ENCODE results near the gene CBLB. TPM values are rescaled to one million over a fixed set of nuclear protein-coding genes. Genes with fewer than 3 reads are reported as not detected.
A peak's percentile ranks its signal among the peaks of the same experiment; 100 is the strongest.

CBLB gene
- total and polyA plus RNA-seq, 2 experiments from 2014 or later = 20.5 to 47.7 TPM

- Mint-ChIP-seq H3K4me1 (peaks cover 28% of the 10 kb centered on the region), H3K27me3 (ENCODE audit: insufficient read depth, low read depth, poor library complexity) (peaks cover 2% of the 10 kb centered on the region), H3K27ac (peak overlapping the region; percentile 99; the same call in 1 of the 2 replicates), H3K36me3 (ENCODE audit: low read depth) (peaks cover 3% of the 10 kb centered on the region; the same call in 1 of the 3 replicates), H3K9me3 (no peaks in the 10 kb centered on the region), H3K4me3 (peak overlapping the region; percentile 99)
- Histone ChIP-seq H3K9me2 (ENCODE audit: insufficient read depth) (no peaks in the 10 kb centered on the region), H3F3A (replicated peaks; ENCODE audit: low read depth) (no peaks in the 10 kb centered on the region), H3K79me2 (replicated peaks; ENCODE audit: insufficient read depth) (peaks cover 31% of the 10 kb centered on the region), H3K4me3 (peak overlapping the region; percentile 80), H3K27ac (ENCODE audit: low read depth) (peak overlapping the region; percentile 17; the same call in 1 of the 2 replicates), H2AFZ (peak overlapping the region; percentile 6; the same call in 1 of the 2 replicates), H3K36me3 (ENCODE audit: insufficient read depth) (no peaks in the 10 kb centered on the region), H4K20me1 (replicated peaks; ENCODE audit: insufficient read depth) (no peaks in the 10 kb centered on the region), H3K4me2 (peak overlapping the region; percentile 65), H3K27me3 (ENCODE audit: insufficient read depth) (no peaks in the 10 kb centered on the region), H3K4me1 (ENCODE audit: insufficient read depth) (peaks cover 20% of the 10 kb centered on the region)
- ATAC-seq = no peak
- DNase-seq (ENCODE audit: low spot score) = no peak
- TF ChIP-seq EZH2 (IDR thresholded peaks at IDR 0.05; ENCODE audit: low read depth, unreplicated experiment) = no peak
- TF ChIP-seq CTCF (conservative IDR thresholded peaks at IDR 0.05; ENCODE audit: low read depth in 2 of 2) = no peak
- TF ChIP-seq POLR2AphosphoS5 (IDR thresholded peaks at IDR 0.05; ENCODE audit: low read depth) = no peak
- no peak for TF ChIP-seq ETS1 (IDR thresholded peaks at IDR 0.05)
- TF ChIP-seq EZH2phosphoT487 (IDR thresholded peaks at IDR 0.05; ENCODE audit: unreplicated experiment) = no peak
- TF ChIP-seq ZNF331 (CRISPR knock-in tag; IDR thresholded peaks at IDR 0.05; ENCODE audit: low read depth) = no peak
- TF ChIP-seq JUNB (IDR thresholded peaks at IDR 0.05; ENCODE audit: unreplicated experiment) = no peak
- TF ChIP-seq STAT1 (IDR thresholded peaks at IDR 0.05; ENCODE audit: unreplicated experiment) = no peak
- no peak for TF ChIP-seq ZNF114 (CRISPR knock-in tag; IDR thresholded peaks at IDR 0.05)
- TF ChIP-seq ZNF462 (CRISPR knock-in tag; IDR thresholded peaks at IDR 0.05) = no peak
- no peak for TF ChIP-seq CREB1 (CRISPR knock-in tag; IDR thresholded peaks at IDR 0.05; ENCODE audit: low read depth)
- no peak for TF ChIP-seq NANOG (IDR thresholded peaks at IDR 0.05; ENCODE audit: borderline replicate concordance)
- TF ChIP-seq REST (IDR thresholded peaks at IDR 0.05; ENCODE audit: unreplicated experiment) = no peak
These were observed 1.3 kb upstream of the CBLB start for GRCh38 chr3:105869861-105870755.

All from GM23338 (cell line).